ENCODE results near the gene MCUB. TPM values are rescaled to one million over a fixed set of nuclear protein-coding genes. Genes with fewer than 3 reads are reported as not detected.

Gene MCUB
- total RNA-seq, 4 donors from 2014 or later = 20.3 to 48.6 (median 26.7) TPM

DNA sequence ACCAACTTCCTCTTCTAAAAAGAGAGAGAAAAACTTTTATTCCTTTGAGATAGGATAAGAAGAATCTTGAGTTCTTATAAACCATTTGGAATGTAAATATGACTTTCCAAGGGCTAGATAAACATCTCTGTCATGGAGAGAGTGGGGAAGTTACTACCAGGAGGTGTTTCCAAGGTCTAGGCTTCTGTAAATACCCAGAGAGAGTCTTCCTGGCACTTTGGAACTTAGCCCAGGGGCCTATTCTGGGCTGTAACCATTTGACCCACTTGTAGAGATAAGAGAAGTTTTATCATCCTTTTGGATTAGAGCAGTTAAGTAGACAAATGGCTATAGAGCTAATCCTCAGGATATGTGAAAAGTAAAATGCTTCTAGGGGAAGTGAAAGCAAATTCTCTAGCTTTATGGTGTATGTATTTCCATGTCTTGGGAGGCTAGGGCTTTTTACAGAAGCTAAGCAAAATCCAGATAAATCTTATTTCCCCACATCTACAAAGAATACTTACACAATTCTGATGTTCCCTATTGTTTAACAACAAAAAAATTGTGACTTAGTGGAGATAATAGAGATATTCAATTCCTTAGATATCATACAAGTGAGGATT is 51.1 kb downstream of the MCUB start:
- no peak for TF ChIP-seq CTCF (IDR thresholded peaks at IDR 0.05)
- ATAC-seq (ENCODE audit: low FRiP score) (no peak), DNase-seq (ENCODE audit: low spot score) (no peak)

GRCh38 chr4:109614015-109614414 is 54.0 kb downstream of the MCUB start:
- no peak for TF ChIP-seq CTCF (IDR thresholded peaks at IDR 0.05)

GRCh38 chr4:109614466-109614865 is 54.4 kb downstream of the MCUB start:
- no peak for ATAC-seq (ENCODE audit: low FRiP score)
- TF ChIP-seq CTCF (IDR thresholded peaks at IDR 0.05) = no peak
- no peak for DNase-seq (ENCODE audit: low spot score)

More at GRCh38 chr4:109614015-109614414, 54.0 kb downstream of the MCUB start:
- DNase-seq (ENCODE audit: low spot score) (no peak), ATAC-seq (ENCODE audit: low FRiP score) (no peak)

GRCh38 chr4:109615742-109616141 is 55.7 kb downstream of the MCUB start:
- DNase-seq (ENCODE audit: low spot score) (no peak), ATAC-seq (ENCODE audit: low FRiP score) (no peak)
- TF ChIP-seq CTCF (IDR thresholded peaks at IDR 0.05) = no peak

- no peak for ATAC-seq (ENCODE audit: low FRiP score)
- TF ChIP-seq CTCF (IDR thresholded peaks at IDR 0.05) = no peak
- no peak for DNase-seq (ENCODE audit: low spot score)
Observed at GRCh38 chr4:109616243-109616642, 56.2 kb downstream of the MCUB start.

GRCh38 chr4:109622626-109623025 is 62.6 kb downstream of the MCUB start:
- no peak for TF ChIP-seq CTCF (IDR thresholded peaks at IDR 0.05)
- ATAC-seq (ENCODE audit: low FRiP score) (no peak), DNase-seq (ENCODE audit: low spot score) (no peak)

DNA sequence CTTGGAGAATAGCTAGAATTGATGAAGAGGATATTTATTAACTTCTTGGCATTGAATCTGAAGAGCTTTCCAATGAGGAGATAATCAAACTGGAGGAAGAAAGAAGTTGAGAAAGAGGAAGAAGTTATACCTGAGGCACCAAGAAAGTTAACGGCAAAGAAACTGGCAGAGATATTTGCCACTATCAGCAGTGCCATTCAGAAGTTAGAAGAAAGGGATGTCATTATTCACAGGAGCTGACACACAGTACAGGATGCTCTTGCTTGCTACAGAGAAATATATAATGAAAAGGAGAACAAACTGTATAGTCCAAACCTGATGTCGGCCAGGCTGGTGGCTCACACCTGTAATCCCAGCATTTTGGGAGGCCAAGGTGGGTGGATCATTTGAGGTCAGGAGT is 64.5 kb downstream of the MCUB start:
- DNase-seq (ENCODE audit: low spot score) (no peak), ATAC-seq (ENCODE audit: low FRiP score) (no peak)
- TF ChIP-seq CTCF (IDR thresholded peaks at IDR 0.05) = no peak

All from omental fat pad (tissue), 4 donors.